Nephron progenitor cell (in vitro differentiated cells): ENCODE measurements around the gene GABRP.

Source experiments
- DNase-seq: peaks from one replicate; pipeline ENCODE4 v3.0.0; 2021
- H3K27ac Mint-ChIP-seq: 2 replicates; pipeline ENCODE4 v1.8.0; 2021; ENCODE audit warnings: mild to moderate bottlenecking, moderate library complexity, mixed read lengths
- H3K27me3 Mint-ChIP-seq: 2 replicates; pipeline ENCODE4 v1.8.0; 2021; ENCODE audit warnings: mild to moderate bottlenecking, low read depth, mixed read lengths; ENCODE audit not compliant: poor library complexity
- H3K36me3 Mint-ChIP-seq: 2 replicates; pipeline ENCODE4 v1.8.0; 2021; ENCODE audit warnings: low read depth, mixed read lengths
- H3K4me1 Mint-ChIP-seq: 2 replicates; pipeline ENCODE4 v1.8.0; 2021; ENCODE audit warnings: mixed read lengths
- H3K4me3 Mint-ChIP-seq: 2 replicates; pipeline ENCODE4 v1.8.0; 2021; ENCODE audit warnings: mild to moderate bottlenecking, moderate library complexity, mixed read lengths
- H3K9me3 Mint-ChIP-seq: 2 replicates; pipeline ENCODE4 v1.8.0; 2021; ENCODE audit warnings: mild to moderate bottlenecking, moderate library complexity, mixed read lengths
- CTCF ChIP-seq: fragments of 200-600 bp; sonication (generic); IDR thresholded peaks from 2 replicates; pipeline ENCODE4 v1.5.0; 2021; ENCODE audit warnings: antibody characterized with exemption

Gene GABRP

GRCh38 chr5:170740551-170741205 is 42.8 kb upstream of the GABRP start:
- H3K4me3 Mint-ChIP-seq, result no peak overlapping the region
- peaks cover 9% of the 10 kb centered on the region for H3K9me3 Mint-ChIP-seq
- no peak for DNase-seq
- H3K36me3 Mint-ChIP-seq, result no peaks in the 10 kb centered on the region
- H3K27ac Mint-ChIP-seq, result peak overlapping the region; percentile 29
- peaks cover 33% of the 10 kb centered on the region for H3K27me3 Mint-ChIP-seq
- H3K4me1 Mint-ChIP-seq, result peaks cover 2% of the 10 kb centered on the region
- TF ChIP-seq CTCF, result no peak

- DNase-seq, result no peak
- Mint-ChIP-seq H3K36me3 (no peaks in the 10 kb centered on the region), H3K4me1 (peaks cover 10% of the 10 kb centered on the region), H3K9me3 (no peaks in the 10 kb centered on the region), H3K4me3 (no peak overlapping the region), H3K27me3 (peaks cover 36% of the 10 kb centered on the region), H3K27ac (no peak overlapping the region)
- TF ChIP-seq CTCF, result no peak
These were observed 41.7 kb upstream of the GABRP start for GRCh38 chr5:170741801-170742200.

- no peak for TF ChIP-seq CTCF
- Mint-ChIP-seq H3K27ac (no peak overlapping the region), H3K4me3 (peak overlapping the region; percentile 74), H3K9me3 (no peaks in the 10 kb centered on the region), H3K36me3 (no peaks in the 10 kb centered on the region), H3K4me1 (peaks cover 12% of the 10 kb centered on the region), H3K27me3 (peaks cover 33% of the 10 kb centered on the region)
- no peak for DNase-seq
These were observed 39.7 kb upstream of the GABRP start for GRCh38 chr5:170743876-170744212.

- no peak for TF ChIP-seq CTCF
- Mint-ChIP-seq H3K4me1 (peaks cover 23% of the 10 kb centered on the region), H3K27ac (no peak overlapping the region), H3K36me3 (no peaks in the 10 kb centered on the region), H3K27me3 (peaks cover 33% of the 10 kb centered on the region), H3K4me3 (no peak overlapping the region), H3K9me3 (no peaks in the 10 kb centered on the region)
- peak; percentile 34 for DNase-seq
These were observed 37.9 kb upstream of the GABRP start for GRCh38 chr5:170745481-170746071.

- no peak overlapping the region for H3K4me3 Mint-ChIP-seq
- H3K9me3 Mint-ChIP-seq, result no peaks in the 10 kb centered on the region
- H3K27ac Mint-ChIP-seq, result no peak overlapping the region
- H3K36me3 Mint-ChIP-seq, result no peaks in the 10 kb centered on the region
- no peak for DNase-seq
- peaks cover 35% of the 10 kb centered on the region for H3K27me3 Mint-ChIP-seq
- TF ChIP-seq CTCF, result no peak
- H3K4me1 Mint-ChIP-seq, result peaks cover 23% of the 10 kb centered on the region
These were observed 37.2 kb upstream of the GABRP start for GRCh38 chr5:170746075-170746960.
